Raji (cell line): Measurements from ENCODE around the gene CXXC1.

Experiments used
- POLR2A ChIP-seq: IDR thresholded peaks from 2 replicates; pipeline ENCODE4 v1.6.1; 2011; ENCODE audit warnings: low read depth, low read length, control low read depth; ENCODE audit not compliant: insufficient read depth

The CXXC1 gene

GRCh38 chr18:50287441-50288347 lies at the start of gene CXXC1:
Gene CXXC1, minus strand, starts transcription at chr18:50287692. Its CDS starts 103 bp downstream, at chr18:50287589.
- peak; percentile 85 for TF ChIP-seq POLR2A

- TF ChIP-seq POLR2A: no peak
These were observed 47.2 kb upstream of the CXXC1 start for GRCh38 chr18:50334546-50335152.

- TF ChIP-seq POLR2A: no peak
These were observed 44.2 kb upstream of the CXXC1 start for GRCh38 chr18:50331691-50332090.

GRCh38 chr18:50330176-50330575 lies 42.7 kb upstream of the CXXC1 start:
- no peak for TF ChIP-seq POLR2A

- no peak for TF ChIP-seq POLR2A
These were observed 40.5 kb upstream of the CXXC1 start for GRCh38 chr18:50327983-50328382.

GRCh38 chr18:50320719-50321118 lies 33.2 kb upstream of the CXXC1 start:
- no peak for TF ChIP-seq POLR2A

GRCh38 chr18:50315100-50315871 lies 27.8 kb upstream of the CXXC1 start:
- no peak for TF ChIP-seq POLR2A

GRCh38 chr18:50313873-50314460 lies 26.5 kb upstream of the CXXC1 start:
- TF ChIP-seq POLR2A: no peak

GRCh38 chr18:50313031-50313607 lies 25.6 kb upstream of the CXXC1 start:
- no peak for TF ChIP-seq POLR2A

GRCh38 chr18:50312296-50313030 lies 25.0 kb upstream of the CXXC1 start:
- TF ChIP-seq POLR2A: no peak

- no peak for TF ChIP-seq POLR2A
These were observed 24.2 kb upstream of the CXXC1 start for GRCh38 chr18:50311650-50312049.

- TF ChIP-seq POLR2A: no peak
These were observed 22.6 kb upstream of the CXXC1 start for GRCh38 chr18:50310080-50310479.

GRCh38 chr18:50307738-50308470 lies 20.4 kb upstream of the CXXC1 start:
- no peak; the same call in none of the 2 replicates for TF ChIP-seq POLR2A

- TF ChIP-seq POLR2A: peak; percentile 53; the same call in 1 of the 2 replicates
These were observed 19.9 kb upstream of the CXXC1 start for GRCh38 chr18:50307400-50307737.

GRCh38 chr18:50306944-50307343 lies 19.5 kb upstream of the CXXC1 start:
- no peak for TF ChIP-seq POLR2A
